Measurements from ENCODE around the gene LSM3. TPM values are rescaled to one million over a fixed set of nuclear protein-coding genes. Genes with fewer than 3 reads are reported as not detected.
A peak's percentile ranks its signal among the peaks of the same experiment; 100 is the strongest.

Gene LSM3
- total RNA-seq, 1 donor from 2014 or later: 10.0 TPM

DNA sequence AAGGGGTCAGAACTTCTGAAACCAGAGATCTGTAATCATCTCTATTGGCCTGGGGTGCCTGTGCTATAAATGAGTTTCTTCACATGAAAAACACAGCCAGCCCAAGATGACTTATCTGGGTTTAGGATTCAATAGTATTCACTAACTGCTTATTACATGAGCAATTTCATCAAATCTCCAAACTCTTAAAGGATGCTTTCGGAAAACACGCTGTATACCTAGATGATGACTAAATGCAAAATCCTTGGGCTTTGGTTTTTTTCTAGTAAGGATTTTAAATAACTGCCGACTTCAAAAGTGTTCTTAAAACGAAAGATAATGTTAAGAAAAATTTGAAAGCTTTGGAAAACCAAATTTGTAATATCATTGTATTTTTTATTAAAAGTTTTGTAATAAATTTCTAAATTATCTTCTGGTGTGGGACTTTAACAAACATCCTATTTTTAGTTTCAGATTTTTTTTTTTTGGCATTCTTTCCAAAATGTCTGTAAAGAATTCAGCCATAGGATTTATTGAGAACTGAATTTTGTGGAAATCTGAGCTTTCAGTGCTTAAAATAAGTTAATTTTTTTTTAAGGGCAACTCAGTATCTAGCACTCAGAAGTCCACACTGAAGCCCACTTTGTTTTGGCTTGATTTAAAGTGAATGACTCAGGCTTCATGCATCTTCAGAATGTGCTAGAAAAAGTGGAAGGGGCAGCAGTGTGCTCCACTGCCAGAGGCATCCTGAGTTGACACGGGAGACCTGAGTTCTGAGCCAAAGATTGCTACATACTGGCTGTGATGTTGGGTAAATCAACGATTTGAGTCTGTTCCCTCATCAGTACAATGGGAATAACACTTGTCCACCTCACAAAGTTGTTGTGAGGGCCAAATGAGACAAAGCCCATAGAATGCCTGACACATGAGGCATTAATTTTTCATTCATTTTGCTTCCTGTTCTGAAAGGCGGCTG lies 35.1 kb upstream of the LSM3 start:
- DNase-seq (ENCODE audit: low spot score): no peak

DNA sequence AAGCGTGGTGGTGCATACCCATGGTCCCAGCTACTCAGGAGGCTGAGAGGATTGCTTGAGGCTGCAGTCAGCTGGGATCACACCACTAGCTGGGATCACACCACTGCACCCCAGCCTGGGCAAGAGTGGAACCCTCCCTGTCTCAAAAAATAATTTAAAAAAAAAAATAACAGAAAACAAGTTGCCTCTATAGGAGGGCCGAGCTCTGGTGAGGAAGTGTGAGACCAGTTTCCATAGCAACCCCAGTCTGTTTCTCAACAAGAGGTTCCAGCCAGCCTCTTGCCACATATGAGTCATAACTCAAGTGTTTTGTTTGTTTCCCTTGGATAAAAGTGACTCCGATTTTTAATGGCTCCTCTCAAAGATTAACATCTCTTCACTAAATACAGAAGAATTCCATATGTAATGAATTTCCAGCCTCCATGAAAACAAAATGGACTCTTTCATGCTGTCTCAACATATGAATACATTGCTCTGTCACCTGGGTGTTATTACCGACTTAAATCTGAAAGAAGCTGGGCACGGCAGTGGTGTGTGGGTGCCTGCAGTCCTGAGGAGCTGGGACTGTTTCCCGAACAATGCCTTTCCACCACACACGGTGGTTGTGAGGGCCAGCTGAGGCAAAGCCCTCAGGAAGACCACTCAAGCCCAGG lies 34.1 kb upstream of the LSM3 start:
- peak; percentile 65 for DNase-seq (ENCODE audit: low spot score)

DNA sequence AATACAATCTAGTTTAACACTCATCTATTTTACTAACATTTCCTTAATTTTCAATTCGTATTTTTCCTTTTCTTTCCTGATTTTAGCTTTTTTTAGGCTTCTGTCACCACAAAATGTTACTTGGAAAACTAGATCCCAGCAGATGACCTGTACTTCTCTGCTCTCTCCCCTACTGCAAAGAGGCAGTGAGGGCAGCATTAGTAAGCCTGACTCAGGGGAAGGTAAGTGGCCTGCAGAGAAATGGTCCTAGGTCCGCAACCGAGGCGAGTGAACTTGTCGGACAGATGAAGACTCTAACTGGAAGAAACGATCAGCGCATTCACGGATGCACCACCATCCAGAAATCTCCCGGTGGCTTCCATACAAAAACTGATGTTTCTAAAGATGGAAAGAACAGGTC lies 33.4 kb upstream of the LSM3 start:
- DNase-seq (ENCODE audit: low spot score): peak; percentile 62

DNA sequence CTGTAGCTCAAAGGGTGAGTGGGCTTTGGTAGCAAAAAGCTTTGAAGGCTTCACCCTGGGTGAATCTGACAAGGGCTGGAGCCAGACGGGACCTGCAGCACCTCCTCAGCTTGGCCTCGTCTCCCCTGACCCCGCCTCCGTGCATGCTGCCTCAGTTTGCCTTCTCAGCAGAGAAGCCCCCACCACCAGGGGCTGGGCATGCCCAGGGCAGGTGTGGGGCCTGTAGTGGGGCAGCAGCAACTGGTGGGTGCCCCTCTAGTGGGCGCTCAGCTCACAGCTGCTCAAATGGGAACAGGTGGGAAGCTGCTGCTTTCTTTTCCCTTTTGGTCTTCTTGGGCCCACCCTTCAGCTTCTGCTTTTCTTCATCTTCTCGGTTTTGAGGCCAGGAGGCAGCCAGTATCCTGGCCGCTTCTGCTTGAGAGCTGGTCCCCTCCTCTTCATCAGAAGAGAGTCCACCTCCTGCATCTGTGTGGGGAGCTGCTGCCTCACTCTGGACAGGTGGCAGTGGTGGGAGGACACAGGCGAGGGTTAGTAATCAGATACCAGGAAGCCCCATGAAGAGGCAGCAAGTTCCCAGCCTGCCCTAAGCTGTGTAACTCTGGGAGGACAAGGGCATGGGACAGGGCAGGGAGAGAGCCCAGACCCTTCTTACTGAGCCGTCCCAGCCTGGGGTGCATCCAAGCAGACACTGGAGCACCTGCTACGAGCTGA lies 32.8 kb upstream of the LSM3 start:
- peak; percentile 76 for DNase-seq (ENCODE audit: low spot score)

DNA sequence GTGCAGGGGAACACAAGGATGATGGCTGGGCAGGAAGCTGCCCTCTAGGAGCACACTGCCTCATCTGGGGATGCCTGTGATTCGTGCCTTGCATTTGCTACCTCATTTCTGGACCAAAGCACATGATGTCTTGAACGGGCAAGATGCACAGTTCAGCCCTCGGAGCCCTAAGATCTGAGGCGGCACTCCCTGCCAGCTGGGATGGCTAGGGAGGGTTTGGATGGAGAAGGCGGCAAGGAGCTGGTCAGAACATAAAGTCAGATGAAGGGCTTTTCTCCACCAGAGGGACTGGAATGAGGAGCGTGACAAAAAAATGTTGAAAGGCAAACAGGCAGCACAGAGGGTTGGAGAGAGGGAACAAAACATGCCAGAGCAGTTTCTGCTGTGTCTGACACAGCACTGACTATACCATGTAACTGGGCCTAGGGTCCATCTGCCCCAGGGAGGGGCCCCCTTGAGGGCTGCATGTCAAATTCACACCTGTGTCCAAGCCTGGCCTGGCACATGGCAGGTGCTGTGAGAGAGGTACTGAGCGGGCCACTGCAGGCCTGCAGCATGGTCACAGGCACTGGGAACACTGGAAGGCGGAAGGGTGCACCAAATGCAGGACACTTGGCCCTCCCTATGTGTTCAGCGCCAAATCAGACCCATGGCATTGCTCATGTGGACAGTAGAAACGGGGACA lies 32.1 kb upstream of the LSM3 start:
- peak; percentile 79 for DNase-seq (ENCODE audit: low spot score)

DNA sequence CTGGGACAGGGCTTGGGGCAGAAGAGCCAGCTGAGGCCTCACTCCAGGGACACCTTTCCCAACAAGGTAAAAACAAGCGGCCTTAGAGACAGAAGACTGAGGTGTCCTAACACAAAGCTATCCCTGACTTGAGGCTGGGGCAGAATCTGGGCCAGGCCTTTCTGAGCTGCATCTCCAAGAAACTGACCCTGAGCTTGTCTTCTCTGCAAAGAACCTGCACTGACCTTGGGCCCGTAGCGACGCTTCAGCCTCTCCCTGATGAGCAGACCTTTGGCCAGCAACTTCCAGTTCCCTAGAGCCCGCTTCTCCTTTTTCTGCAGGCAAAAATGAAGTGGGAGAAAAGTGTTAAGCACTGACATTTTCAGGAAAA lies 31.6 kb upstream of the LSM3 start:
- peak; percentile 57 for DNase-seq (ENCODE audit: low spot score)

DNA sequence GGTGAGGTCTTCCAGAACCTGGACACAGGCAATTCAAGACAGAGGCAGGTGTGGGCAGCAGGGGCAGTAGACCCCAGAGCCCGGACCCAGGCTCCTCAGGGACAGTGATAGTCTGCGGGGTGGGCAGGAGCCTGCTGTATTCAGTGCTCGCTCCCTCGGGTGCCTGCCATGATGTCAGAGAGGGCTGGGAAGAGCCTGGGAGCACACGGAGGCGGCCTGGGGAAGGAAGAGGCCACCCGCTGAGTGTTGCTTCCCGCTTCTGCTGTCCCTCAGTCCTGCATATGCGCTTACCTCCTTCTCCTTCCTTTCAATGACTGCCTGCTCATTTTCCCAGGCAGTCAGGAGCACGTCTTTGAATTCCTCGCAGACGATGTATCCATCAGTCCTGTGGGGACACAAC lies 31.0 kb upstream of the LSM3 start:
- peak; percentile 83 for DNase-seq (ENCODE audit: low spot score)

DNA sequence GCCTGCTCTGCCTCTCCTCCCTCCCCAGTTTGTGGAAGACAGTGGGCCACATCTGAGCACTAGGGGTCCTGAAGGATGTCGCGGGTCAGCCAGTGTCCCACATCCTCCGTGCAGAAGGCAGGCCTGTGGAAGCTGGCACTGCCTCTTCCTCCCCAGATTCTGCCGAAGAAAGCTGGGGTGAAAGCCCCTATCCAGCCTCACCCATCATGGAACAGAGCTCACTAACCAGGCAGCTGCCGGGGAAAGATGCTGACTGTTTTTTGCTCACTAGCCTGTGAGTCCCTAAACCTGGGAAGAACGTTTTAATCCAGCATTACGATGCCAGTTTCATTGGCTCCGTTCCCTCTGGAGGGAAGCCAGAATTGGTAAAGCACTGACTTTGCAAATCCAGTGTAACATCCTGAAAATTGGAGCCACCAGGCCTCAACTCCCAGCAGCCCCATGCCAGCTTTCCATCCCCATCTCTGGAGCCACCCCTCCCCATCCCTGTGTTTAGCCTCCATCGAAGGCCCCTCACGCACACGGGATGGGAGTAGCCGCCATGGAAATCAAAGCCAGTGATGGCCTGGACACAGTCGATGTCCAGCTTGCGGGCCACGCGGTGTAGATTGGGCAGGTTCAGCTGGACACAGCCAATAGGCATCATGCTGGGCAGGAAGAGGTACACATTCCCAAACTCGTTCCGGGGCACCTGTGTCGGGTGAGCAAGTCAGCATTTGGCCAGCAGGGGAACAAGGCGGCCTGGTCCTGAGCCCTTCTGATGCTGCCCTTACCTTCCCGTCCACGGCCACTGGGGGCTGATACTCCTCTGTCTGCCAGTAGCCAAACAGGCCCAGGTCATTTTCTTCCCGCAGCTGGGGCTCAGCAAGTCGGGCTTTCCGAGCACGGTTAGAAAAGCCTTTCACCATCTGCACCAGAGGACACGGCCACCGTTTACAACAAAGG lies 30.3 kb upstream of the LSM3 start:
- DNase-seq (ENCODE audit: low spot score): peak; percentile 86

DNA sequence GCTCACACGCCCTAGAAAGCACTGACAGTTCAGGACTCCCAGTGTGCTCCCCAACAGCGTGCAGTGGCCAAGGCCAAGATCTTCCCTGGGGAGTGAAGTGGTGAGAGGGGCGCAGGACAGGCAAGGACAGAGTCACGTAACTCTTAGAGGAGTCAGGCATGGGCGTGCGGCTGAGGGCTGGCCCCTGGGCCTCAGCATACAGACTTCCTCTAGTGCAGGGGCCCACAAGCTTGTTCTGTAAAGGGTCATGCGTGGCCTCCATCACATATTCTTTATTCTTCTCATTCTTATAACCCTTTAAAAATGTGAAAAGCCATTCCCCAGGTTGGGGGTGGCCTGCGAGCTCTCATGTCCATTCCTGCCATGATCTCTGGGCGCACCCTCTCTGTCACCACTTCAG lies 28.5 kb upstream of the LSM3 start:
- DNase-seq (ENCODE audit: low spot score): peak; percentile 53

DNA sequence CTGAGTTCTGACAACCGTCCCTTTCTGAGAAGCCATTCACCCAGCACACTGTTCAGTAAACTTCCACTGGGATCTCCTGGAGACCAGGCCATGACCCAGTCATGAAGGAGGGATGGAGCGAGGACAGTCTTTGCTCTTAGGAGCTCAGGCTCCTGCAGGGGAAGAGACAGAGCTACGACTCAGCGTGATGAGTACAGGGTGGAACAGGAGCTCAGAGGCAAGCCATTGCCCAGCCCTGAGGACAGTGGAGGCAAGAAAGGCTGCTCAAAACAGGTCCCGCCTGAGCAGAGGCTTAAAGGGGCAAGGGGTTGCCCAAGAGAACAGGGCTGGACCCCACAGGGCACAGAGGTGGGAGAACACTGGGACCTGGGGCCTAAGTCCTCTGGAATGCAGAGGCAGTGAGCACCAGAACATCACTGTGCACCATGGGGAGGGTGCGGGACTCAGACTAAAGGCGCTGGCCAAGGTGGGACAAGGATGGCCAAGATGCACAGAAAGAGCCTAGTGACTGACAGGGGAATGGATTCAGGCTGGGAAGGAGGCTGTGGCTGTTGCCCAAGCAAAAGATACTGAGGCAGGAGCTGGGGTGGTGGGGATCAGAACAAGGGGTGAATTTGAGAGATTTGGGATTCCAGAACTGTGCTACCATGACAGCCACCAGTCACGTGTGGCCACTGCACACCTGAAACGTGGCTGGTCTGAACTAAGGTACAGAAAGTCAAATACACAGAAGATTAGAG lies 28.0 kb upstream of the LSM3 start:
- no peak for DNase-seq (ENCODE audit: low spot score)

DNA sequence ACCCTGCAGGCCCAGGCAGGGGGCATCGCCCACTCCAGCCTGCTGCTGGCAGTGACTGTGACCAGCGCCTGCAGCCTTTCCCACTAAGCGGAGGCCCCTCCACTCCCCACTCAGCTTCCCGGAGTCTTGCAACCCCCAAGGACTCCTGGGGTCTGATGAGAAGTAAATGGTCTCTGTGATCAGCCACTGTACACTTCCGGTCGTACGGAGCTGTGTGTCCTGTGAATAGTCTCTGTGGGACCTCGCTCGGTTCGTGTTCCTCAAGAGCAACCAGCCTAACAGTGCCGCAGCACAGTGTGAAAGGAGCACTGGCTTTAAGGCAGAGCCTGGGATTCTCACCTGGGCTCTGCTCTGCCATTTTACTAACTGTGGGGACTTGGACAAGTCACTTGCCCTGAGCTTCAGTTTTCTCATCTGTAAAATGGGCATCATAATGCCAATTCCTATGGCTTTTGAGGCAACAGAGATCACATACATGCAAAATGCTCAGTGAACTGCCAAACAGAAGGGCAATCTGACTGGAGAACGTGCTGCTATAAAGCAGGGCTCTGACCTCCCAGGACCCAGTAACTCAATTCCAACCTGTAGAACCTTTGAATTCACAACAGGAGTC lies 27.0 kb upstream of the LSM3 start:
- no peak for DNase-seq (ENCODE audit: low spot score)

DNA sequence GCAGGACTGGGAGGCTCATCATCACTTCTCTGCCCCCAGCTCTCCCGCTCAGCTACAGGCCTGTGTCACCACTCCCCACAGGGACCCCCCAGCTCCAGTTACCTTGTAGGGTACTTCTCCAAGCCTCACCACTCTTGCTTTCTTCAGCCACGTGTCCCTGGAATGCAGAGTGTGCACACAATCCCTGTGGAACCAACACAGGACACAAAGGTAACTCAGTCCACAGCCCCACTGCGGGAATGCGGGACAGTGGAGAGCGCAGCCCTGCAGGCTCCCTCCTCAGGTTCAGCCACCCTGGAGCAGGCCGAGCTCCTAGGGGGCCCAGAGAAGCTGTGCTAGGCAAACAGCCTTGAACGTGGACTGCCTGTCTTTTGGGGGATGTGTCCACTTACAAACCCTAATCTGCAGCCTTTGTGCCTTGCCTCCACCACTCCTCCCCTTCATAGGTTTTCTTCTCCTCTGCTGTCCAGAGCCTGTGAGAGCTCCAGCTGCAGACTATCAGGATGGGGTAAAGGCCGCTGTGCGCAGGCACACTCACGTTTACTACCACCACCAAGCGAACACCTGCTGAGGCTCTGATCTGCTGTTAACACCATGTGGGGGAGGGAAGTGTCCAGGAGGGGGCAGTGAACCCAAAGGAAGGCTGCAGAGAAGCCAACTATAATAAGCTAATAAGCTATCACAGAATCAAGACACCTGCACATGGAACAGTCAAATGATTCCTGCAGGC lies 26.2 kb upstream of the LSM3 start:
- DNase-seq (ENCODE audit: low spot score): peak; percentile 82

DNA sequence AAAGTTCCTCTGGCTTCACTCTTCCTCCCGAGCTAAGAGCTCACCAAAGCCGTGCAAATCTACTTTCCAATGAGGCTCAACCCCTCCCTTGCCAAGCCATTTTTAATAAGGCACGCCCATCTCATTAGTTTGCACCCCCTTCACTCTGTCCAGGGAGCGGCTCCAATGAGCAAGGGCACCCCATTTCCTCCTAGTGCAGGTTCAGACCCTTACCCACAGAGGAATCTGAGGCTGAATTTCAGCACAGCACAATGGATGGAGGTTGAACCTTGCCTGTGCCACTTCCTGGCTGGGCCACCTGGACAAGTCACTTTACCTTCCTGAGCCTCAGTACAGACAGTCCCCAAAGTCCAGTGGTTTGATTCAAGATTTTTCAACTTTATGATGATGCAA lies 25.7 kb upstream of the LSM3 start:
- DNase-seq (ENCODE audit: low spot score): no peak

DNA sequence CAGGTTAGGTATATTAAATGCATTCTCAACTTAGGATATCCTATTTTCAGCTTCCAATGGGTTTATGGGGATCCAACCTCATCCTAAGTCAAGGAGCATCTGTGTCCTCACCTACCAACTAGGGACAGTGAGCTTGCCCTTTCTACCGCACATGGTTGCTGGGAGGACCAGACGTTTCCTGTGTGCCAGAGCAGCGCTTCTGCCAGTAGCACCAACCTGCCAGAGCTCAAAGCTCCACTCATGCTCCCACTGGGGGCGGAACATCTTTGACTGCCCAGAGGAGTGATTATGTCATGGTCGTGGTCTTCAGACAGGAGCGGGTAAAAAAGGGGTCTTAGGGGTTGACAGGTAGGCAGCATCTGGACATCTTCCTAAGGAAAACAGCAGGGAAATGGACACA lies 25.0 kb upstream of the LSM3 start:
- no peak for DNase-seq (ENCODE audit: low spot score)

DNA sequence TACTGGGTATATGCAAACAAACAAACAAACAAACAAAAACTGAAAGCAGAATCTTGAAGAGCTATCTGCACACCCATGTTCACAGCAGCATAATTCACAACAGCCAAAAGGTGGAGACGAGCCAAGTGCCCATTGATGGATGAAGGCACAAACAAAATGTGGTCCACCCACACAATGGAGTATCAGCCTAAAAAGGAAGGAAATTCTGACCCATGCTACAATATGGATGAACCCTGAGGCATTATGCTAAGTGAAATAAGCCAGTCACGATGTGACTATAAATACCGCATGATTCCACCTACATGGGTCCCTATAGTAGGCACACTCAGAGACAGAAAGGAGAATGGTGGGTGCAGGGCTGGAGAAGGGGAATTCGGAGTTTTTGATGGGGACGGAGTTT lies 24.3 kb upstream of the LSM3 start:
- no peak for DNase-seq (ENCODE audit: low spot score)

DNA sequence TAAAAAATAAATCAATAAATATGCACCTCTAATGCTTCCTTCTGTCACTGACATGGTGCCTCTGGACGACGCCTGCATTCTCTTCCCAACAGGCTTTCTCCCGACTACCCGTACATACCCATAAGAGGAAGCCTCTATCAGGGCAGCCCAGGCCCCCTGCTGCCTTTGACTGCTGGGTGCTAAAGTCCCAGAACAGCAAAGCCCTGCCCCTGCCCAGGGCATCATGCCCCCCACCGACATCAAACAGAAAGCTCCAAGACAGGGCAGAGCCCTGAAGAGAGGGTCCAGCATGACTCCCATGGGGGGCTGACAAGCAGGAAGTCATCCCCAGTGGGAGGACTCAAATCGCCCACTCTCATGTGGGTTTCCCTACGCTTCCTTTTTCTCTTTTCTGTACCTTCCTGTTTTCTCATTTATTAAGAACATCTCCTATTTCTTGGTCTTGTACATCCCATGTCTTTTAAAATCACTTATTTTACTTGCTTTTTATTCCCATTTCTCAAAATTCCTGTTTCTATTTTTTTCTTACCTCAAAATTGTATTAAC lies 23.6 kb upstream of the LSM3 start:
- no peak for DNase-seq (ENCODE audit: low spot score)

DNA sequence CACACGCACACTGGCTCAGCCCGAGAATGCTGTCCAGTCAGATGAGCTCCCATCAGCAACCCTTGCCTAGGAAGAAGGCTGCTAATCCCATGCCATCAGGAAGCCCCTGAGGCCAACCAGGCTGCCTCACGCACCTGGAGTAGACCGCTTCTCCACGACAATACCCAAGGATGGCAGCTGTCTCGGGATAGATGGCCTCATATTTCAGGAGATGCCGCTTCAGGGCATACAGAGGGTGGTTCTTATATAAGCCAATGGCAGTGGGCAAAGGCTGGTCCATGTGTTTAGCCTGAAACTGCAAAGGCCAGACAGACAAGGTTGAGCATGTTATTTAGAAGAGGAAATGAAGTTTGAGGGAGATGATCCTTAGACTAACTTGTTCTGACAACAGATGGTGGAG lies 22.4 kb upstream of the LSM3 start:
- no peak for DNase-seq (ENCODE audit: low spot score)

DNA sequence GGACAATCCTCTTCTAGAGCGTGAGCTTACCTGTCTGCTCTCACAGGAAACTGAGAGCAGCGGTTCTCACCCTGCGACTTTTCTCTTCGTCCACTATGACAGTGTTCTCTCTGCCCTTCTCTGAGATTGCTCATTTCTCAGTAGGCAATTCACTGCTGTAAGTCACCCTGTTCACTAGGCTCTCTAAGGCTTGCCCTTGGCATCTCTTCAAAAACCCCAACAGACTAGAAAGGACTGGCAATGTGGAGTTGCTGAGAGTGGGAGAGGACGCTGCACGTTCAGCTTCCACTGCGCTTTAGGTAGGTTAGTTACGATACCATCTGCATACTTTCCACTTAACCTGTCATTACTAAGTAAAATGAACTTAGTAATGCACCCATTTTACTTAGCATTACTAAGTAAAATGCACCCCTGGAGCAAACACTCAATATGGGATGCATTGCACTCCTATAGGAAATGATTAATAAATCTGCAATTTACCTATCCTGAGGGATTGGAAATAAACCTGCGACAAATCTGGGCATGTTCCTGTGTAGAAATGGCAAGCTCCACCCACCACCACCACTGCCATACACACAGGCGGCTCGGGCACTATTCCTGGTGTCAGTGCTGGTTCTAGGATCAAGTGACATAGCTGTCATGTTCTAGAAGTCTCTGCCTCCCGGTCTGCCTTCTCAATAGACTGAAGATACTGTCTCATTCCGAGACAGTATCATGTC lies 21.6 kb upstream of the LSM3 start:
- DNase-seq (ENCODE audit: low spot score): no peak
